Hypothalamus (tissue), 51 donors: ENCODE results near the gene CDK11A.

Source experiments
- DNase-seq, 51 donors: peaks; one replicate each; lab custom pipeline; 2025; lab: John Stamatoyannopoulos, UW

The CDK11A gene

GRCh38 chr1:1724035-1724864 lies at the start of gene CDK11A:
TSS of gene CDK11A (minus strand) at chr1:1724357. CDS start at chr1:1722818, 1,539 bp downstream.
- DNase-seq, result peak; percentile 39 to 100 (median 94)

GRCh38 chr1:1773874-1774273 lies 49.7 kb upstream of the CDK11A start:
- no peak for DNase-seq

- no peak for DNase-seq
Measured at GRCh38 chr1:1771096-1771495, 46.9 kb upstream of the CDK11A start.

- no peak for DNase-seq
Measured at GRCh38 chr1:1770102-1770501, 45.9 kb upstream of the CDK11A start.

- no peak for DNase-seq
Measured at GRCh38 chr1:1768249-1768992, 44.3 kb upstream of the CDK11A start.

GRCh38 chr1:1764876-1765470 lies 40.8 kb upstream of the CDK11A start:
- DNase-seq, result no peak

- peak in 18 of 51 donors; percentile 8 to 74 (median 46) for DNase-seq
Measured at GRCh38 chr1:1763657-1764621, 39.8 kb upstream of the CDK11A start.

GRCh38 chr1:1761504-1762376 lies 37.6 kb upstream of the CDK11A start:
- no peak for DNase-seq

GRCh38 chr1:1760715-1761114 lies 36.6 kb upstream of the CDK11A start:
- DNase-seq, result no peak

- no peak for DNase-seq
Measured at GRCh38 chr1:1760345-1760650, 36.1 kb upstream of the CDK11A start.

- no peak for DNase-seq
Measured at GRCh38 chr1:1759456-1760344, 35.5 kb upstream of the CDK11A start.

- DNase-seq, result no peak
Measured at GRCh38 chr1:1758692-1759455, 34.7 kb upstream of the CDK11A start.

GRCh38 chr1:1758059-1758621 lies 34.0 kb upstream of the CDK11A start:
- DNase-seq, result no peak

- DNase-seq, result no peak
Measured at GRCh38 chr1:1757422-1758058, 33.4 kb upstream of the CDK11A start.

GRCh38 chr1:1756661-1757421 lies 32.7 kb upstream of the CDK11A start:
- DNase-seq, result no peak

GRCh38 chr1:1755852-1756251 lies 31.7 kb upstream of the CDK11A start:
- DNase-seq, result no peak
